Colonic mucosa (tissue), 4 donors: Measurements from ENCODE around the gene PHYKPL. TPM values are rescaled to one million over a fixed set of nuclear protein-coding genes. Genes with fewer than 3 reads are reported as not detected.

ENCODE experiments used
- DNase-seq: peaks from one replicate; pipeline ENCODE4 v3.0.0-alpha.2; 2020
- H3K27ac ChIP-seq: fragments of 200-600 bp; one replicate; pipeline ENCODE4 v1.8.0; 2021
- H3K27me3 ChIP-seq: fragments of 200-600 bp; one replicate; pipeline ENCODE4 v1.8.0; 2021
- H3K36me3 ChIP-seq: fragments of 200-600 bp; one replicate; pipeline ENCODE4 v1.8.0; 2021
- H3K4me1 ChIP-seq: fragments of 200-600 bp; one replicate; pipeline ENCODE4 v1.8.0; 2021; ENCODE audit warnings: mild to moderate bottlenecking
- H3K4me3 ChIP-seq: fragments of 200-600 bp; one replicate; pipeline ENCODE4 v1.8.0; 2021
- H3K9ac ChIP-seq, 2 donors: one replicate each; pipeline ENCODE4 v1.7.0; 2013; ENCODE audit warnings: control low read depth in 2 of 2, low read depth in 2 of 2, low read length in 2 of 2
- H3K9me3 ChIP-seq: fragments of 200-600 bp; one replicate; pipeline ENCODE4 v1.8.0; 2021
- intact Hi-C: fragments of 100-400 bp; cut with DNase I; formaldehyde crosslinking; loops from one replicate; pipeline ENCODE4 v1.14.1; 2022
- total RNA-seq, 2 donors: library from RNA; stranded (reverse); fragmentation: NEBNext Ultra II Directional in 1 of 2; extraction: Animal tissue kit (Norgen Biotek cat#: 25700) in 1 of 2; gene quantifications; one replicate each; pipeline ENCODE4 v1.2.1, GENCODE V29; 2021
- TF ChIP-seq, protein P1 (sequence below): fragments of 200-600 bp; IDR thresholded peaks from one replicate; pipeline ENCODE4 v1.8.0; 2022; ENCODE audit warnings: antibody characterized with exemption, mild to moderate bottlenecking
- donor health status: healthy.
- donor health status: DM: no; HTN: no; CAD: no.
- donor health status: DM: no; HTN: no; CAD: no.

PHYKPL gene
- total RNA-seq, 2 donors from 2014 or later: 101 to 159 TPM

GRCh38 chr5:178237431-178238312, 5.1 kb upstream of the PHYKPL start:
- Histone ChIP-seq H3K27me3 (no peaks in the 10 kb centered on the region), H3K9me3 (no peaks in the 10 kb centered on the region), H3K27ac (peak overlapping the region; percentile 28), H3K4me1 (peaks cover 22% of the 10 kb centered on the region), H3K36me3 (no peaks in the 10 kb centered on the region), H3K4me3 (no peak overlapping the region), H3K9ac (peak overlapping the region in 1 of 2 donors; percentile 43)
- TF ChIP-seq, protein P1, sequence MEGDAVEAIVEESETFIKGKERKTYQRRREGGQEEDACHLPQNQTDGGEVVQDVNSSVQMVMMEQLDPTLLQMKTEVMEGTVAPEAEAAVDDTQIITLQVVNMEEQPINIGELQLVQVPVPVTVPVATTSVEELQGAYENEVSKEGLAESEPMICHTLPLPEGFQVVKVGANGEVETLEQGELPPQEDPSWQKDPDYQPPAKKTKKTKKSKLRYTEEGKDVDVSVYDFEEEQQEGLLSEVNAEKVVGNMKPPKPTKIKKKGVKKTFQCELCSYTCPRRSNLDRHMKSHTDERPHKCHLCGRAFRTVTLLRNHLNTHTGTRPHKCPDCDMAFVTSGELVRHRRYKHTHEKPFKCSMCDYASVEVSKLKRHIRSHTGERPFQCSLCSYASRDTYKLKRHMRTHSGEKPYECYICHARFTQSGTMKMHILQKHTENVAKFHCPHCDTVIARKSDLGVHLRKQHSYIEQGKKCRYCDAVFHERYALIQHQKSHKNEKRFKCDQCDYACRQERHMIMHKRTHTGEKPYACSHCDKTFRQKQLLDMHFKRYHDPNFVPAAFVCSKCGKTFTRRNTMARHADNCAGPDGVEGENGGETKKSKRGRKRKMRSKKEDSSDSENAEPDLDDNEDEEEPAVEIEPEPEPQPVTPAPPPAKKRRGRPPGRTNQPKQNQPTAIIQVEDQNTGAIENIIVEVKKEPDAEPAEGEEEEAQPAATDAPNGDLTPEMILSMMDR: no peak
- intact Hi-C loops: no loop called here
- peak; percentile 73 for DNase-seq

GRCh38 chr5:178236679-178237078, 4.1 kb upstream of the PHYKPL start:
- TF ChIP-seq, protein P1: no peak
- Histone ChIP-seq H3K4me3 (no peak overlapping the region), H3K9ac (no peak overlapping the region), H3K36me3 (no peaks in the 10 kb centered on the region), H3K27me3 (no peaks in the 10 kb centered on the region), H3K27ac (peak overlapping the region; percentile 28), H3K4me1 (peaks cover 22% of the 10 kb centered on the region), H3K9me3 (no peaks in the 10 kb centered on the region)
- intact Hi-C loops: no loop called here
- DNase-seq: peak; percentile 63

DNA sequence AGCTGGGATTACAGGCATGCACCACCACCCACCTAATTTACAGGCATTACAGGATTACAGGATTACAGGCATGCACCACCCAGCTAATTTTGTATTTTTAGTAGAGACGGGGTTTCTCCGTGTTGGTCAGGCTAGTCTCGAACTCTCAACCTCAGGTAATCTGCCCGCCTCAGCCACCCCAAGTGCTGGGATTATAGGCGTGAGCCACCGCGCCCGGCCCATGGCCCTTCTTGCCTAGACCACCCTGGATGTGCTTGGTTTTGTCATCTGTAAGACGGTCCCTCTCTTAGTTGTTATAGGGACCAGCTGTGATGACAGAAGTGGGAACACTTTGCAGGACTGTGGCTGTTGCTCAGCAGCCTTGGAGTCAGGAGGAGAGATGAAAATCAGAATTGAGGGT, 3.5 kb upstream of the PHYKPL start:
- TF ChIP-seq, protein P1: no peak
- peaks cover 26% of the 10 kb centered on the region for H3K4me1 ChIP-seq
- H3K9ac ChIP-seq: no peak overlapping the region
- no peaks in the 10 kb centered on the region for H3K36me3 ChIP-seq
- no peaks in the 10 kb centered on the region for H3K27me3 ChIP-seq
- H3K27ac ChIP-seq: no peak overlapping the region
- intact Hi-C loops: no loop called here
- no peak overlapping the region for H3K4me3 ChIP-seq
- DNase-seq: no peak
- H3K9me3 ChIP-seq: no peaks in the 10 kb centered on the region

- Histone ChIP-seq H3K9me3 (no peaks in the 10 kb centered on the region), H3K27ac (no peak overlapping the region), H3K27me3 (no peaks in the 10 kb centered on the region), H3K36me3 (no peaks in the 10 kb centered on the region), H3K4me3 (no peak overlapping the region), H3K4me1 (peaks cover 31% of the 10 kb centered on the region), H3K9ac (no peak overlapping the region)
- TF ChIP-seq, protein P1: no peak
- DNase-seq: no peak
- intact Hi-C loops: no loop called here
These were observed 3.0 kb upstream of the PHYKPL start for GRCh38 chr5:178235588-178235974.

- Histone ChIP-seq H3K36me3 (no peaks in the 10 kb centered on the region), H3K9me3 (no peaks in the 10 kb centered on the region), H3K27ac (no peak overlapping the region), H3K27me3 (no peaks in the 10 kb centered on the region), H3K4me1 (peaks cover 37% of the 10 kb centered on the region), H3K4me3 (no peak overlapping the region), H3K9ac (peak overlapping the region; percentile 20 to 42)
- TF ChIP-seq, protein P1: peak; percentile 73
- intact Hi-C loops: no loop called here
- DNase-seq: peak; percentile 88
These were observed 2.4 kb upstream of the PHYKPL start for GRCh38 chr5:178234750-178235587.
